WTC11 (cell line): Measurements from ENCODE around the gene TRIM16.
"Not testable (repeated sequence)": the region's sequence is repeated elsewhere in the genome, so short reads cannot be mapped to it uniquely, and the experiment has no call there.

Experiments
- ATF1 ChIP-seq: sonication (generic); formaldehyde crosslinking; IDR thresholded peaks from 2 replicates; pipeline ENCODE4 v1.8.1; 2023; ENCODE audit warnings: mild to moderate bottlenecking, moderate library complexity, missing genetic modification reagents
- E2F1 ChIP-seq: sonication (generic); formaldehyde crosslinking; IDR thresholded peaks from 2 replicates; pipeline ENCODE4 v1.8.0; 2022; ENCODE audit warnings: mild to moderate bottlenecking, missing genetic modification reagents
- IRF1 ChIP-seq: sonication (generic); formaldehyde crosslinking; IDR thresholded peaks from 2 replicates; pipeline ENCODE4 v1.8.0; 2023; ENCODE audit warnings: missing genetic modification reagents
- ZBTB21 ChIP-seq: sonication (generic); formaldehyde crosslinking; IDR thresholded peaks from 2 replicates; pipeline ENCODE4 v1.8.1; 2023; ENCODE audit warnings: mild to moderate bottlenecking, missing genetic modification reagents, borderline replicate concordance
- ZNF423 ChIP-seq: fragments of 250-450 bp; sonication (Bioruptor Pico); IDR thresholded peaks from 2 replicates; pipeline ENCODE4 v2.1.2; 2022; ENCODE audit warnings: mild to moderate bottlenecking, moderate library complexity
- TF ChIP-seq, protein P1 (sequence below): fragments of 200-600 bp; IDR thresholded peaks from 2 replicates; pipeline ENCODE4 v1.8.0; 2022; ENCODE audit warnings: antibody characterized with exemption
- TF ChIP-seq, protein P2 (sequence below): sonication (generic); formaldehyde crosslinking; IDR thresholded peaks from 2 replicates; pipeline ENCODE4 v1.8.1; 2023; ENCODE audit warnings: mild to moderate bottlenecking, missing genetic modification reagents, borderline replicate concordance
- TF ChIP-seq, protein P3 (sequence below): sonication (generic); formaldehyde crosslinking; conservative IDR thresholded peaks from 2 replicates; pipeline ENCODE4 v1.8.1; 2023; ENCODE audit warnings: mild to moderate bottlenecking, low read depth, missing genetic modification reagents, moderate library complexity

- not testable (repeated sequence) for TF ChIP-seq E2F1 (CRISPR knock-in tag); ATF1; ZNF423; ZBTB21; IRF1 (CRISPR knock-in tag)
- TF ChIP-seq, protein P1, sequence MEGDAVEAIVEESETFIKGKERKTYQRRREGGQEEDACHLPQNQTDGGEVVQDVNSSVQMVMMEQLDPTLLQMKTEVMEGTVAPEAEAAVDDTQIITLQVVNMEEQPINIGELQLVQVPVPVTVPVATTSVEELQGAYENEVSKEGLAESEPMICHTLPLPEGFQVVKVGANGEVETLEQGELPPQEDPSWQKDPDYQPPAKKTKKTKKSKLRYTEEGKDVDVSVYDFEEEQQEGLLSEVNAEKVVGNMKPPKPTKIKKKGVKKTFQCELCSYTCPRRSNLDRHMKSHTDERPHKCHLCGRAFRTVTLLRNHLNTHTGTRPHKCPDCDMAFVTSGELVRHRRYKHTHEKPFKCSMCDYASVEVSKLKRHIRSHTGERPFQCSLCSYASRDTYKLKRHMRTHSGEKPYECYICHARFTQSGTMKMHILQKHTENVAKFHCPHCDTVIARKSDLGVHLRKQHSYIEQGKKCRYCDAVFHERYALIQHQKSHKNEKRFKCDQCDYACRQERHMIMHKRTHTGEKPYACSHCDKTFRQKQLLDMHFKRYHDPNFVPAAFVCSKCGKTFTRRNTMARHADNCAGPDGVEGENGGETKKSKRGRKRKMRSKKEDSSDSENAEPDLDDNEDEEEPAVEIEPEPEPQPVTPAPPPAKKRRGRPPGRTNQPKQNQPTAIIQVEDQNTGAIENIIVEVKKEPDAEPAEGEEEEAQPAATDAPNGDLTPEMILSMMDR = not testable (repeated sequence)
- TF ChIP-seq, protein P2, sequence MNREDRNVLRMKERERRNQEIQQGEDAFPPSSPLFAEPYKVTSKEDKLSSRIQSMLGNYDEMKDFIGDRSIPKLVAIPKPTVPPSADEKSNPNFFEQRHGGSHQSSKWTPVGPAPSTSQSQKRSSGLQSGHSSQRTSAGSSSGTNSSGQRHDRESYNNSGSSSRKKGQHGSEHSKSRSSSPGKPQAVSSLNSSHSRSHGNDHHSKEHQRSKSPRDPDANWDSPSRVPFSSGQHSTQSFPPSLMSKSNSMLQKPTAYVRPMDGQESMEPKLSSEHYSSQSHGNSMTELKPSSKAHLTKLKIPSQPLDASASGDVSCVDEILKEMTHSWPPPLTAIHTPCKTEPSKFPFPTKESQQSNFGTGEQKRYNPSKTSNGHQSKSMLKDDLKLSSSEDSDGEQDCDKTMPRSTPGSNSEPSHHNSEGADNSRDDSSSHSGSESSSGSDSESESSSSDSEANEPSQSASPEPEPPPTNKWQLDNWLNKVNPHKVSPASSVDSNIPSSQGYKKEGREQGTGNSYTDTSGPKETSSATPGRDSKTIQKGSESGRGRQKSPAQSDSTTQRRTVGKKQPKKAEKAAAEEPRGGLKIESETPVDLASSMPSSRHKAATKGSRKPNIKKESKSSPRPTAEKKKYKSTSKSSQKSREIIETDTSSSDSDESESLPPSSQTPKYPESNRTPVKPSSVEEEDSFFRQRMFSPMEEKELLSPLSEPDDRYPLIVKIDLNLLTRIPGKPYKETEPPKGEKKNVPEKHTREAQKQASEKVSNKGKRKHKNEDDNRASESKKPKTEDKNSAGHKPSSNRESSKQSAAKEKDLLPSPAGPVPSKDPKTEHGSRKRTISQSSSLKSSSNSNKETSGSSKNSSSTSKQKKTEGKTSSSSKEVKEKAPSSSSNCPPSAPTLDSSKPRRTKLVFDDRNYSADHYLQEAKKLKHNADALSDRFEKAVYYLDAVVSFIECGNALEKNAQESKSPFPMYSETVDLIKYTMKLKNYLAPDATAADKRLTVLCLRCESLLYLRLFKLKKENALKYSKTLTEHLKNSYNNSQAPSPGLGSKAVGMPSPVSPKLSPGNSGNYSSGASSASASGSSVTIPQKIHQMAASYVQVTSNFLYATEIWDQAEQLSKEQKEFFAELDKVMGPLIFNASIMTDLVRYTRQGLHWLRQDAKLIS = not testable (repeated sequence)
- TF ChIP-seq, protein P3, sequence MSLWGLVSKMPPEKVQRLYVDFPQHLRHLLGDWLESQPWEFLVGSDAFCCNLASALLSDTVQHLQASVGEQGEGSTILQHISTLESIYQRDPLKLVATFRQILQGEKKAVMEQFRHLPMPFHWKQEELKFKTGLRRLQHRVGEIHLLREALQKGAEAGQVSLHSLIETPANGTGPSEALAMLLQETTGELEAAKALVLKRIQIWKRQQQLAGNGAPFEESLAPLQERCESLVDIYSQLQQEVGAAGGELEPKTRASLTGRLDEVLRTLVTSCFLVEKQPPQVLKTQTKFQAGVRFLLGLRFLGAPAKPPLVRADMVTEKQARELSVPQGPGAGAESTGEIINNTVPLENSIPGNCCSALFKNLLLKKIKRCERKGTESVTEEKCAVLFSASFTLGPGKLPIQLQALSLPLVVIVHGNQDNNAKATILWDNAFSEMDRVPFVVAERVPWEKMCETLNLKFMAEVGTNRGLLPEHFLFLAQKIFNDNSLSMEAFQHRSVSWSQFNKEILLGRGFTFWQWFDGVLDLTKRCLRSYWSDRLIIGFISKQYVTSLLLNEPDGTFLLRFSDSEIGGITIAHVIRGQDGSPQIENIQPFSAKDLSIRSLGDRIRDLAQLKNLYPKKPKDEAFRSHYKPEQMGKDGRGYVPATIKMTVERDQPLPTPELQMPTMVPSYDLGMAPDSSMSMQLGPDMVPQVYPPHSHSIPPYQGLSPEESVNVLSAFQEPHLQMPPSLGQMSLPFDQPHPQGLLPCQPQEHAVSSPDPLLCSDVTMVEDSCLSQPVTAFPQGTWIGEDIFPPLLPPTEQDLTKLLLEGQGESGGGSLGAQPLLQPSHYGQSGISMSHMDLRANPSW = not testable (repeated sequence)
These were observed 15.8 kb upstream of the TRIM16 start for GRCh38 chr17:15699937-15700336.
